NCI-H82 (cell line): ENCODE data around the gene ANTKMT.
A peak's percentile ranks its signal among the peaks of the same experiment; 100 is the strongest.
"Not testable (repeated sequence)": the region's sequence is repeated elsewhere in the genome, so short reads cannot be mapped to it uniquely, and the experiment has no call there.

Experiments
- DNase-seq: peaks from one replicate; lab custom pipeline; 2025; lab: John Stamatoyannopoulos, UW

ANTKMT gene

GRCh38 chr16:728131-728889, 7.4 kb downstream of the ANTKMT start:
- DNase-seq, result peak; percentile 84

GRCh38 chr16:728890-729744, 8.2 kb downstream of the ANTKMT start:
- DNase-seq, result no peak

GRCh38 chr16:729768-730665, 9.1 kb downstream of the ANTKMT start:
- DNase-seq, result no peak

- no peak for DNase-seq
Observed at GRCh38 chr16:730666-731509, 9.9 kb downstream of the ANTKMT start.

GRCh38 chr16:732332-732731, 11.4 kb downstream of the ANTKMT start:
- DNase-seq, result no peak

GRCh38 chr16:732936-733335, 12.0 kb downstream of the ANTKMT start:
- no peak for DNase-seq

GRCh38 chr16:733382-734207, 12.6 kb downstream of the ANTKMT start:
- DNase-seq, result peak; percentile 60

- no peak for DNase-seq
Observed at GRCh38 chr16:734208-734980, 13.4 kb downstream of the ANTKMT start.

GRCh38 chr16:734981-735881, 14.3 kb downstream of the ANTKMT start:
- no peak for DNase-seq

GRCh38 chr16:735982-736453, 15.1 kb downstream of the ANTKMT start:
- DNase-seq, result no peak

- no peak for DNase-seq
Observed at GRCh38 chr16:736936-737481, 16.1 kb downstream of the ANTKMT start.

GRCh38 chr16:739560-740458, 18.9 kb downstream of the ANTKMT start:
- no peak for DNase-seq

- DNase-seq, result no peak
Observed at GRCh38 chr16:740459-740763, 19.5 kb downstream of the ANTKMT start.

- peak; percentile 92 for DNase-seq
Observed at GRCh38 chr16:740764-741505, 20.0 kb downstream of the ANTKMT start, which contains the start of gene CIAO3. TSS of gene CIAO3 (minus strand) at chr16:740997. CDS start at chr16:740985, 12 bp downstream.

- no peak for DNase-seq
Observed at GRCh38 chr16:741986-742629, 21.2 kb downstream of the ANTKMT start.

- not testable (repeated sequence) for DNase-seq
Observed at GRCh38 chr16:742894-743293, 21.9 kb downstream of the ANTKMT start.
